Suprapubic skin (tissue), 4 donors: ENCODE data around the gene ARMH3.

Source experiments
- CTCF ChIP-seq, 2 donors: fragments of 200-600 bp in 1 of 2; fragments of 450-650 bp in 1 of 2; sonication (generic) in 1 of 2; IDR thresholded peaks; one replicate each; pipeline ENCODE4 v1.5.1; 2016 to 2019; ENCODE audit warnings: antibody characterized with exemption in 2 of 2, mild to moderate bottlenecking in 1 of 2, moderate library complexity in 1 of 2
- EP300 ChIP-seq: sonication (generic); formaldehyde crosslinking; IDR thresholded peaks from one replicate; pipeline ENCODE4 v1.6.1; 2017; ENCODE audit warnings: antibody characterized with exemption
- POLR2A ChIP-seq, 2 donors: fragments of 450-650 bp; IDR thresholded peaks; one replicate each; pipeline ENCODE4 v1.6.1; 2017; ENCODE audit warnings: antibody characterized with exemption in 2 of 2, mild to moderate bottlenecking in 2 of 2, moderate library complexity in 2 of 2
- POLR2AphosphoS5 ChIP-seq, 3 donors: sonication (generic); formaldehyde crosslinking; IDR thresholded peaks; one replicate each; pipeline ENCODE4 v1.6.1; 2017; ENCODE audit warnings: antibody characterized with exemption in 3 of 3

GRCh38 chr10:101952191-101952590, 103.8 kb downstream of the ARMH3 start:
- TF ChIP-seq CTCF (IDR thresholded peaks at IDR 0.05): no peak
- no peak for TF ChIP-seq POLR2A (IDR thresholded peaks at IDR 0.05)
- no peak for TF ChIP-seq POLR2AphosphoS5 (IDR thresholded peaks at IDR 0.05)
- no peak for TF ChIP-seq EP300
